IMR-90 (cell line): ENCODE data around the gene TGFB2. TPM values are rescaled to one million over a fixed set of nuclear protein-coding genes. Genes with fewer than 3 reads are reported as not detected.

Experiments used
- ATAC-seq: fragments of 200-7000 bp; cut with Tn5 transposase; 2 replicates; pipeline ENCODE4 v1.9.1; 2020; ENCODE audit warnings: low read depth, mild to moderate bottlenecking, moderate library complexity
- BruUV-seq: library from RNA; stranded (reverse); fragments of 400-500 nt; replicated peaks from 2 replicates; lab custom pipeline; 2021; lab: Mats Ljungman, UMichigan
- CTCF ChIA-PET: fragments of 300-600 bp; formaldehyde crosslinking; extraction: SDS; loops from one replicate; lab custom pipeline; 2021; ENCODE audit warnings: antibody characterized with exemption; lab: Yijun Ruan, JAX
- POLR2A ChIA-PET: fragments of 300-600 bp; sonication (Branson Sonifier 250); formaldehyde crosslinking; loops from one replicate; lab custom pipeline; 2022; ENCODE audit warnings: antibody characterized with exemption; ENCODE audit not compliant: unreplicated experiment; lab: Charles Lee
- DNase-seq: peaks from one replicate; pipeline ENCODE4 v3.0.0; 2013
- H2AFZ ChIP-seq: replicated peaks from 2 replicates; pipeline ENCODE3; 2013; ENCODE audit warnings: low read length, mild to moderate bottlenecking; ENCODE audit not compliant: poor library complexity
- H2AK5ac ChIP-seq: 2 replicates; pipeline ENCODE4 v1.6.1; 2013; ENCODE audit warnings: low read depth, low read length, inconsistent platforms
- H2AK9ac ChIP-seq: replicated peaks from 2 replicates; pipeline ENCODE3; 2013; ENCODE audit warnings: mild to moderate bottlenecking, low read depth, low read length, moderate library complexity; ENCODE audit not compliant: poor library complexity
- H2BK120ac ChIP-seq: 2 replicates; pipeline ENCODE4 v1.6.1; 2013; ENCODE audit warnings: low read depth, low read length, inconsistent platforms
- H2BK15ac ChIP-seq: 3 replicates; pipeline ENCODE4 v1.6.1; 2013; ENCODE audit warnings: low read depth, low read length, inconsistent platforms
- H2BK20ac ChIP-seq: 2 replicates; pipeline ENCODE4 v1.6.1; 2013; ENCODE audit warnings: low read depth, mild to moderate bottlenecking, inconsistent platforms, low read length, moderate library complexity
- H2BK5ac ChIP-seq: 2 replicates; pipeline ENCODE4 v1.6.1; 2013; ENCODE audit warnings: mild to moderate bottlenecking, low read depth, low read length, inconsistent platforms; ENCODE audit not compliant: poor library complexity, severe bottlenecking
- H3K14ac ChIP-seq: replicated peaks from 2 replicates; pipeline ENCODE4 v1.6.1; 2013; ENCODE audit warnings: low read depth, low read length, inconsistent platforms
- H3K18ac ChIP-seq: 2 replicates; pipeline ENCODE4 v1.6.1; 2013; ENCODE audit warnings: low read depth, low read length, control low read depth
- H3K23ac ChIP-seq: 2 replicates; pipeline ENCODE4 v1.6.1; 2013; ENCODE audit warnings: low read depth, low read length, inconsistent platforms
- H3K27ac ChIP-seq: 2 replicates; pipeline ENCODE4 v1.5.1; 2013; ENCODE audit warnings: mild to moderate bottlenecking, control low read depth, low read length; ENCODE audit not compliant: insufficient read depth
- H3K27me3 ChIP-seq: 2 replicates; pipeline ENCODE4 v1.6.1; 2013; ENCODE audit warnings: low read length; ENCODE audit not compliant: control insufficient read depth, insufficient read depth
- H3K36me3 ChIP-seq: 2 replicates; pipeline ENCODE4 v1.6.1; 2013; ENCODE audit warnings: low read length, mixed read lengths; ENCODE audit not compliant: control insufficient read depth, insufficient read depth
- H3K4ac ChIP-seq: 2 replicates; pipeline ENCODE4 v1.6.1; 2013; ENCODE audit warnings: low read depth, low read length, inconsistent platforms
- H3K4me1 ChIP-seq: 2 replicates; pipeline ENCODE4 v1.6.1; 2013; ENCODE audit warnings: low read length, mixed read lengths; ENCODE audit not compliant: control insufficient read depth, insufficient read depth
- H3K4me2 ChIP-seq: 2 replicates; pipeline ENCODE4 v1.6.1; 2013; ENCODE audit warnings: low read depth, mild to moderate bottlenecking, control low read depth, low read length, moderate library complexity
- H3K4me3 ChIP-seq: 2 replicates; pipeline ENCODE4 v1.5.1; 2013; ENCODE audit warnings: low read depth, mild to moderate bottlenecking, control low read depth, low read length, moderate library complexity; ENCODE audit not compliant: insufficient read depth
- H3K56ac ChIP-seq: 2 replicates; pipeline ENCODE4 v1.6.1; 2013; ENCODE audit warnings: low read length, inconsistent platforms; ENCODE audit not compliant: insufficient read depth; ENCODE audit errors: extremely low read depth
- H3K79me1 ChIP-seq, 2 experiments: 2 replicates each; pipeline ENCODE4 v1.6.1; 2013; ENCODE audit warnings: low read length in 2 of 2, inconsistent platforms in 1 of 2, low read depth in 1 of 2
- H3K9ac ChIP-seq: 2 replicates; pipeline ENCODE4 v1.6.1; 2013; ENCODE audit warnings: low read depth, low read length, control low read depth
- H3K9me1 ChIP-seq: 2 replicates; pipeline ENCODE4 v1.6.1; 2013; ENCODE audit warnings: low read length, inconsistent platforms; ENCODE audit not compliant: insufficient read depth
- H3K9me3 ChIP-seq: 2 replicates; pipeline ENCODE4 v1.6.1; 2013; ENCODE audit warnings: low read length; ENCODE audit not compliant: control insufficient read depth, insufficient read depth
- H4K20me1 ChIP-seq: 2 replicates; pipeline ENCODE4 v1.6.1; 2013; ENCODE audit warnings: low read length, inconsistent platforms; ENCODE audit not compliant: insufficient read depth
- H4K5ac ChIP-seq: 2 replicates; pipeline ENCODE4 v1.6.1; 2013; ENCODE audit warnings: mild to moderate bottlenecking, low read depth, low read length, control low read depth
- H4K8ac ChIP-seq, 2 experiments: 2 replicates each; pipeline ENCODE4 v1.6.1; 2013; ENCODE audit warnings: low read depth in 2 of 2, low read length in 2 of 2, control low read depth in 1 of 2, inconsistent platforms in 1 of 2
- H4K91ac ChIP-seq: 2 replicates; pipeline ENCODE4 v1.6.1; 2013; ENCODE audit warnings: low read depth, low read length, inconsistent platforms; ENCODE audit not compliant: insufficient read depth
- CHD1 ChIP-seq: IDR thresholded peaks from 2 replicates; pipeline ENCODE4 v1.6.1; 2012; ENCODE audit warnings: low read depth, low read length, improper control_type of control experiment
- MAZ ChIP-seq: IDR thresholded peaks from 2 replicates; pipeline ENCODE4 v1.6.1; 2012; ENCODE audit warnings: low read depth, mild to moderate bottlenecking, low read length, improper control_type of control experiment, moderate library complexity, borderline replicate concordance
- NFE2L2 ChIP-seq: fragments of 150-350 bp; IDR thresholded peaks from 2 replicates; pipeline ENCODE4 v1.6.1; 2016; ENCODE audit warnings: low read depth, mild to moderate bottlenecking, low read length
- RAD21 ChIP-seq: IDR thresholded peaks from 2 replicates; pipeline ENCODE4 v1.6.1; 2012; ENCODE audit warnings: low read length, improper control_type of control experiment
- RFX5 ChIP-seq: IDR thresholded peaks from 2 replicates; pipeline ENCODE4 v1.8.0; 2012; ENCODE audit warnings: low read depth, mild to moderate bottlenecking, low read length, moderate library complexity
- WGBS, 2 experiments: methylation state at CpG; one replicate each; pipeline versions ENCODE4 v1.1.5 to v1.1.7; 2013; ENCODE audit warnings: missing lambda C conversion rate in 2 of 2; ENCODE audit not compliant: insufficient read length in 1 of 2; ENCODE audit errors: extremely low coverage in 2 of 2; 5-methylcytosine and 5-hydroxymethylcytosine counted together
- dilution Hi-C: fragments of 300-500 bp; cut with HindIII; formaldehyde crosslinking; loops from one replicate; pipeline ENCODE4 v1.14.3; 2018; ENCODE audit warnings: low sequenced_read_pairs; ENCODE audit not compliant: unreplicated experiment
- in situ Hi-C: fragments of 300-500 bp; cut with MboI; formaldehyde crosslinking; loops from 3 replicates; pipeline ENCODE4 v1.14.3; 2019; ENCODE audit warnings: low sequenced_read_pairs, inconsistent platforms, mixed read lengths
- intact Hi-C: fragments of 100-400 bp; cut with micrococcal nuclease; formaldehyde crosslinking; loops from 2 replicates; pipeline ENCODE4 v1.10.0; 2022
- polyA plus RNA-seq, 3 experiments: library from polyadenylated mRNA; depleted of rRNA; stranded (reverse); fragments of >200 nt; gene quantifications; 2 replicates each; pipeline ENCODE4 v1.2.3, GENCODE V29; 2012; ENCODE audit warnings: low replicate concordance in 1 of 3
- total RNA-seq: library from RNA; depleted of rRNA; stranded (reverse); fragments of >200 nt; gene quantifications from 2 replicates; pipeline ENCODE4 v1.2.3, GENCODE V29; 2012
- TF ChIP-seq, protein P1 (sequence below): conservative IDR thresholded peaks from 2 replicates; pipeline ENCODE4 v1.5.1; 2012; ENCODE audit warnings: mild to moderate bottlenecking, low read depth, low read length, improper control_type of control experiment
- TF ChIP-seq, protein P2 (sequence below): fragments of 150-350 bp; IDR thresholded peaks from 2 replicates; pipeline ENCODE4 v1.6.1; 2017; ENCODE audit warnings: mild to moderate bottlenecking, antibody characterized with exemption, low read length, low read depth

The TGFB2 gene
- total and polyA plus RNA-seq, 2 of the 4 experiments (the other 2 are of a cell fraction): 3.7 to 3.8 TPM

DNA sequence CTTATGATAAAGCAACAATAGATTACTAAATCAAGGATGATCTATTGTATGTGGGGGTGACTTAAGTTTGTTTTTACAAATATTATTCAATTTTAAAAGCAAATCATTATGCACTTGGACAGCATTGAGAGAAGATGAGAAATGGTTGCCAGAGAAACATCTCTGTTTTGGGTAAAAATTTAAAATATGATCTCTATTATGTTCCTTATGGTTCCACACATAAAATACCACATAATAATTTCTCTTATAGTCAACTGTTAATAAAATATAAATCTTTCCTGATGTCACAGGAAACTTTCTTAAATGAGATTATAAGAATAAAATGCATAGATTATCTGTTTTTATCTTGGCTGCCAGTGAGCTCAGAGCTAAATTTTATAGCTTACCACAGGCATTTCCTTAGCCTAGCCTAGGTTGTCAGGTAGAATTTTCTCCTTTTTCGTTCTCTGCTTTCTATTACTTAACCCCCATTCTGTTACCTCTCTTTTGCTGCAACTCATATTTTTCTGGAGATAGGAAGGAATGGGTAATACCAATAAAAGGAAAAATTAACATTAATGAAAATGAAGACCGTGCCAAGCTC, 109.7 kb downstream of the TGFB2 start:
- Histone ChIP-seq H3K14ac (no peak overlapping the region), H2AK9ac (no peak overlapping the region), H3K4me3 (no peak overlapping the region), H3K36me3 (no peaks in the 10 kb centered on the region), H2BK20ac (no peak overlapping the region), H3K4me2 (no peak overlapping the region), H3K9ac (no peak overlapping the region), H3K4ac (no peak overlapping the region), H3K9me3 (no peaks in the 10 kb centered on the region), H2AFZ (no peak overlapping the region), H4K8ac (no peak overlapping the region), H3K56ac (no peak overlapping the region), H2BK5ac (no peak overlapping the region), H4K91ac (no peak overlapping the region), H3K4me1 (peaks cover 5% of the 10 kb centered on the region), H2BK120ac (no peak overlapping the region), H4K20me1 (no peaks in the 10 kb centered on the region), H3K23ac (no peak overlapping the region), H3K27ac (no peak overlapping the region), H4K5ac (no peak overlapping the region), H3K9me1 (peaks cover 5% of the 10 kb centered on the region; the same call in 1 of the 2 replicates), H2AK5ac (no peak overlapping the region), H3K79me1 (no peaks in the 10 kb centered on the region), H3K27me3 (no peaks in the 10 kb centered on the region), H3K18ac (no peak overlapping the region), H2BK15ac (no peak overlapping the region)
- CTCF ChIA-PET: no interaction called here
- no TSS peak for BruUV-seq
- intact Hi-C loops (no loop called here), in situ Hi-C loops (no loop called here), dilution Hi-C loops (no loop called here)
- no CpG with 5 or more reads among the region's 2 CpGs for WGBS, 2 experiments
- ATAC-seq (no peak), DNase-seq (no peak)
- POLR2A ChIA-PET: no interaction called here
- TF ChIP-seq RAD21 (no peak), RFX5 (no peak), CHD1 (no peak), NFE2L2 (no peak), MAZ (no peak)
- TF ChIP-seq, protein P1, sequence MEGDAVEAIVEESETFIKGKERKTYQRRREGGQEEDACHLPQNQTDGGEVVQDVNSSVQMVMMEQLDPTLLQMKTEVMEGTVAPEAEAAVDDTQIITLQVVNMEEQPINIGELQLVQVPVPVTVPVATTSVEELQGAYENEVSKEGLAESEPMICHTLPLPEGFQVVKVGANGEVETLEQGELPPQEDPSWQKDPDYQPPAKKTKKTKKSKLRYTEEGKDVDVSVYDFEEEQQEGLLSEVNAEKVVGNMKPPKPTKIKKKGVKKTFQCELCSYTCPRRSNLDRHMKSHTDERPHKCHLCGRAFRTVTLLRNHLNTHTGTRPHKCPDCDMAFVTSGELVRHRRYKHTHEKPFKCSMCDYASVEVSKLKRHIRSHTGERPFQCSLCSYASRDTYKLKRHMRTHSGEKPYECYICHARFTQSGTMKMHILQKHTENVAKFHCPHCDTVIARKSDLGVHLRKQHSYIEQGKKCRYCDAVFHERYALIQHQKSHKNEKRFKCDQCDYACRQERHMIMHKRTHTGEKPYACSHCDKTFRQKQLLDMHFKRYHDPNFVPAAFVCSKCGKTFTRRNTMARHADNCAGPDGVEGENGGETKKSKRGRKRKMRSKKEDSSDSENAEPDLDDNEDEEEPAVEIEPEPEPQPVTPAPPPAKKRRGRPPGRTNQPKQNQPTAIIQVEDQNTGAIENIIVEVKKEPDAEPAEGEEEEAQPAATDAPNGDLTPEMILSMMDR: no peak
- TF ChIP-seq, protein P2, sequence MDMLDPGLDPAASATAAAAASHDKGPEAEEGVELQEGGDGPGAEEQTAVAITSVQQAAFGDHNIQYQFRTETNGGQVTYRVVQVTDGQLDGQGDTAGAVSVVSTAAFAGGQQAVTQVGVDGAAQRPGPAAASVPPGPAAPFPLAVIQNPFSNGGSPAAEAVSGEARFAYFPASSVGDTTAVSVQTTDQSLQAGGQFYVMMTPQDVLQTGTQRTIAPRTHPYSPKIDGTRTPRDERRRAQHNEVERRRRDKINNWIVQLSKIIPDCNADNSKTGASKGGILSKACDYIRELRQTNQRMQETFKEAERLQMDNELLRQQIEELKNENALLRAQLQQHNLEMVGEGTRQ: no peak
